T47D (cell line): ENCODE results near the gene TRAPPC10.

ENCODE experiments used
- DNase-seq, 2 experiments: peaks; one replicate each; pipeline versions ENCODE4 v3.0.0 to v3.0.0-alpha.2; 2011 to 2012; ENCODE audit warnings: low read depth in 1 of 2, low spot score in 1 of 2
- JUND ChIP-seq: IDR thresholded peaks from 2 replicates; pipeline ENCODE4 v1.6.1; 2012; ENCODE audit warnings: low read depth
- in situ Hi-C: cut with HindIII; loops from 2 replicates; pipeline ENCODE4 v1.10.0; 2016; ENCODE audit warnings: low sequenced_read_pairs, low pct_unique_long_range_greater_than_20kb

The TRAPPC10 gene

DNA sequence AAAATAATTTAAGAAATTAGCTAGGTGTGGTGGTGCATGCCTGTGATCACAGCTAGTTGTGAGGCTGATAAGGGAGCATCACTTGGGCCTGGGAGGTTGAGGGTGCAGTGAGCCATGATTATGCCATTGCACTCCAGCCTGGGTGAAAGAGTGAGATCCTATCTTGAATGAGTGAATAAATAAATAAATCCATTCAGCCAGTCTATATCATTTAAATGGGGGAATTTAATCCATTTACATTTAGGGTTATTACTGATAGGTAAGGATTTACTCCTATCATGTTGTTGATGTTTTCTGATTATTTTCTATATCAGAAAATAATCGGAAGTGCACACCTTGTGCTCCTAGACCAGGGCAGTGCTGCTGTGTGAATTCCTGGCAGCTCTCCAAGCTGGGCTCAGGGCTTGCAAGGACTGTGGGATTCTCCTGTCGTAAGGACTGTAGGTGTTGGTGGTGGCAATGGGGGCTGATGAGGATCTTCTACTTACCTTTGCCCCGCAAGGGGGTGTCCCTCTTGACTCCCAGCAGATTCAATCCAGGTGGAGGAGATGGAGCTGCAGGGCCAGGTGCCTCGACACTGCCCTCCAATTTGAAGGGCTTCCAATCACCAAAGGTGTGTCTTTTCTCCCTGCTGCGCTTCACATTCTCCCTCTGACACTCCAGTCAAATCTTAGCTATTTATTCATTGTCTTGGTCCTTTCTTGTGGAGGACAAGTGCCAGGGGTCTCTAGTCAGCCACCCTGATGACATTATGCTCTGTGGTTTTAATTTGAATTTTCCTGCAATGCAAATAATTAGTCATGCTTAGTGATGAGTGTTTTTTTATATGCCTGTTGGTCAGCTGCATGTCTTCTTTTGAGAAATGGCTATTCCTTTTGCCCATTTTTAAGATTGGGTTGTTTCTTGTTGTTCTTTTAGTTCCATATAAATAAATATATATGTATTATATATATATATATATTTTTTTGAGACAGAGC lies 14.1 kb upstream of the TRAPPC10 start:
- in situ Hi-C loops, result no loop called here
- no peak for TF ChIP-seq JUND
- DNase-seq, result no peak

- TF ChIP-seq JUND, result no peak
- DNase-seq, result no peak
- in situ Hi-C loops, result no loop called here
Measured at GRCh38 chr21:44000360-44000759, 11.7 kb upstream of the TRAPPC10 start.

DNA sequence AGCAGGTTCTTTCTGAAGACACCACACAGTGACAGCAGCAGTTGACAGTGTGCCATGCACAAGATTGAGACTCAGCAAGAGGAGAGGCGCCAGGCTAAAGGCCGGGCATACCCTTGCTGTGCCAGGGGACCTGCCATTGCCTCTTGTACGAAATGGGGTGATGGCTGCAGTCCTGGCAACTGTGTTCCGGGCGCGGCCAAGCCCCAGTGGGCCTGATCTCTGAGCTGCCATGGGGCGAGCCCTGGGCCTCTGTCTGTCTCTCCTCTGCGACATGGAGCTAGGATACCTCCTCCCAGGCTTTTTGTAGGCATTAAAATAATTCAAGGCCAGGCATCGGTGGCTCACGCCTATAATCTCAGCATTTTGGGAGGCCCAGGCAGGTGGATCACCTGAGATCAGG lies 9.6 kb upstream of the TRAPPC10 start:
- in situ Hi-C loops, result no loop called here
- no peak for DNase-seq
- no peak for TF ChIP-seq JUND

DNA sequence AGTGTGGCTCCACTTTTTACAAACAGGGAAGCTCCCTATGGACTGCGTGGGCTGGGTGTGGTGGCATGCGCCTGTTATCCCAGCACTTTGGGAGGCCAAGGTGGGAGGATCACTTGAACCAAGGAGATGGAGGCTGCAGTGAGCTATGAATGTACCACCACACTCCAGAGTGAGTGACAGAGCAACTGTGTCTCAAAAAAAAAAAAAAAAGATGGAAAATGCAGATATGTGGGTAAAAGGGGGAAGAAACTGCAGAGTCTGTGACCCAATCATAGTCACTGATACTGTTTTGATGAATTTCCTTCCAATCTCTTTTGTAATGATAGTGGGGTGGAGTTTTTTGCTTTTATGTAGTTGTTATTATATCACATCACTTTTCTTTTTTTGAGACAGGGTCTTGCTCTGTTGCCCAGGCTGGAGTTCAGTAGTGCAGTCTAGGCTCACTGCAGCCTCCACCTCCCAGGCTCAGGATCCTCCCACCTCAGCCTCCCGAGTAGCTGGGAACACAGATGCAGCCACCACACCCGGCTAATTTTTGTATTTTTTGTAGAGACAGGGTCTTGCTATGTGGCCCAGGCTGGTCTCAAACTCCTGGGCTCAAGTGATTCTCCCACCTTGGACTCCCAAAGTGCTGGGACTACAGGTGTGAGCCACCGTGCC lies 8.7 kb upstream of the TRAPPC10 start:
- no peak for DNase-seq
- in situ Hi-C loops, result no loop called here

GRCh38 chr21:44005071-44005470 lies 7.0 kb upstream of the TRAPPC10 start:
- TF ChIP-seq JUND, result no peak
- DNase-seq, result no peak
- in situ Hi-C loops, result no loop called here

More for the DNA sequence above, 8.7 kb upstream of the TRAPPC10 start:
- no peak for TF ChIP-seq JUND

DNA sequence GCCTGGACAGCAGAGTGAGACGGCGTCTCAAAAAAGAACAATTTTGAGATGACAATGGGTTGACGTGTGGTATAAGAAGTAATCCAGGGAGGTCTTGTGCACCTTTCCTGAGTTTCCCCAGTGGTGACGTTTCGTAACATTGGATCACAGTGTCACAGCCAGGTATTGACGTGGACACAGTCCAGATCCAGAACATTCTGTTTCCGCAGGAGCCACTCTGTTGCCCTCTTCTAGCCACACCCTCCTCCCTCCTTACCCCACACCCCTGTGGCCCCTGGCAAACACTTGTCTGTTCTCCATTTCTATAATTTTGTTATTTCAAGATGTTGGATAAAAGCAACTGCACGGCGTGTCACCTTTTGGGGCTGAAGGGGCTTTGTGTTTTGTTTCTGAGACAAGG lies 6.5 kb upstream of the TRAPPC10 start:
- in situ Hi-C loops, result no loop called here
- TF ChIP-seq JUND, result no peak
- no peak for DNase-seq

GRCh38 chr21:44006017-44006619 lies 6.0 kb upstream of the TRAPPC10 start:
- in situ Hi-C loops, result no loop called here
- no peak for TF ChIP-seq JUND
- no peak for DNase-seq

GRCh38 chr21:44006656-44007055 lies 5.5 kb upstream of the TRAPPC10 start:
- DNase-seq, result no peak
- TF ChIP-seq JUND, result no peak

GRCh38 chr21:44010429-44010828 lies 1.7 kb upstream of the TRAPPC10 start:
- no peak for TF ChIP-seq JUND
- in situ Hi-C loops, result no loop called here
- no peak for DNase-seq

More at GRCh38 chr21:44006656-44007055, 5.5 kb upstream of the TRAPPC10 start:
- in situ Hi-C loops, result no loop called here

DNA sequence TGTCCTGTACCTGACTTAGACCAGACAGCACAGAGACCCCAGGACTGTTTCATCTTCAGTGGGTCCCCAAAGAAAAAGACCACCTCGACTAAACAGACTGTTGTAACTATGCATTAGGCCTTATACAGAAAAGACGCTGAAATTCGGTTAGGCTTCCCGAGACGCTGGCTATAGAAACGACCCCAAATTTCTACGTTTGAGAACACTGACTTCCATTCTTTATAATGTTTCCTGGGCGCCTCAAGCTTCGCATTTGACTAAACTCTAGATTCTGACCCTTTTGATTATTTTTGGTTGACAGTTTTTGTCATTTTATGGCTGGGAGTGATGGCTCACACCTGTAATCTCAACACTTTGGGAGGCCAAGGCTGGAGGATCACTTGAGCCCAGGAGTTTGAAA lies 986 bp upstream of the TRAPPC10 start:
- DNase-seq, result no peak
- in situ Hi-C loops, result no loop called here
- TF ChIP-seq JUND, result no peak

DNA sequence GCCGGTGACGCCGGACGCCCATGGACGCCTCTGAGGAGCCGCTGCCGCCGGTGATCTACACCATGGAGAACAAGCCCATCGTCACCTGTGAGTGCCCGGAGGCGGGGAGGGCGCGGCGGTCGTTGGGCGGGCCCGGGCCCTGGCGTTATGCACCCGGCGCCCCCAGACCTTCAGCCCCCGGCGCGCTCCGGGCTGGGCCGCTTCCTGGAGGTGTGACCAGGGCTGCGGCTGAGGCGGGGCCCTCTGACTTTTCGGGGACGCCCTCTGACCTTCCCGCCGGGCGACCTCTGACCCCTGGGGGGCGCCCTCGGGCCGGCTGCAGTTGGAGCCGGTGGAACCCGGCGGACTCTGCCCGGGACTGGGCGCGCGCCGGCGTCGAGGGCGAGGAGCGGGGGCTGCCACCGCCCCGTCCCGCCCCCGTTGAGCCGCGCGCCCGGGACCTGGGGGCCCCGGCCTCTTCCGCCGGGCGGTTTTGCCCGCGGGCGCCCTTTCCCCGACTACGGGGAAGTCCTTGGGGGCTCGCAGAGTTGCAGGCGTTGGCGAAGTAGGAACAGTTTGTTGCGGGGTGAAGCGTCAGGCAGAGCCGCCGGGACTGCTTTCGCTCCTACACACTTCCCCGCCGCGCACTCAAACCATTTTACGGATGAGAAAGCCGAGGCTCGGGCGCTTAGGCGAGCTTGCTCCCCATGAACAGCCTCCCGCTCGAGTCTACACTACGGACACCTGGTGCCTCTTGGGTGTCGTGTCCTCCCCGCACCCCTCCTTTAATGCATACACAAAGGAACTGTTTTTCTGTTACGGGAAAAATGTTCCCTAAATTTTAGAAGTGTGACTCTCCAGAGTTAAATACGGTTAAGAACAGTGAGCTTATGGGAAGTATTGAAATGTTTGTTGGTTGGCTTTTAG lies 618 bp downstream of the TRAPPC10 start:
- in situ Hi-C loops, result no loop called here
- TF ChIP-seq JUND, result no peak
- peak; percentile 38 to 44 for DNase-seq
